Endothelial cell of umbilical vein (primary cell): Measurements from ENCODE around the gene OSGIN1.

Experiments used
- CTCF ChIP-seq, 2 donors: IDR thresholded peaks; 1 replicate in 1 of 2; 2 replicates in 1 of 2; pipeline ENCODE4 v1.5.1; 2011; ENCODE audit warnings: low read length in 2 of 2, mild to moderate bottlenecking in 2 of 2, moderate library complexity in 2 of 2, control low read depth in 1 of 2, inconsistent platforms in 1 of 2, low read depth in 1 of 2; ENCODE audit not compliant: insufficient read depth in 1 of 2; ENCODE audit errors: extremely low read depth in 1 of 2
- EZH2 ChIP-seq: IDR thresholded peaks from 2 replicates; pipeline ENCODE4 v1.6.1; 2012; ENCODE audit warnings: borderline replicate concordance, low read depth, mild to moderate bottlenecking, moderate library complexity, low read length, inconsistent platforms; ENCODE audit not compliant: severe bottlenecking
- JUN ChIP-seq: IDR thresholded peaks from 2 replicates; pipeline ENCODE4 v1.6.1; 2011; ENCODE audit warnings: borderline replicate concordance, low read depth; ENCODE audit not compliant: insufficient read length, insufficient read depth
- POLR2A ChIP-seq: IDR thresholded peaks from 2 replicates; pipeline ENCODE4 v1.6.1; 2012; ENCODE audit warnings: low read depth, mild to moderate bottlenecking, control low read depth, low read length
- POLR2AphosphoS5 ChIP-seq: IDR thresholded peaks from 2 replicates; pipeline ENCODE4 v1.6.1; 2012; ENCODE audit warnings: low read depth, mild to moderate bottlenecking, control low read depth, low read length, moderate library complexity; ENCODE audit not compliant: insufficient read depth

GRCh38 chr16:83958846-83959565 lies 6.0 kb downstream of the OSGIN1 start:
- no peak for TF ChIP-seq CTCF (IDR thresholded peaks at IDR 0.05; ENCODE audit: extremely low read depth in 1 of 2, insufficient read depth in 1 of 2, low read depth in 1 of 2, low read length in 2 of 2)
- TF ChIP-seq POLR2A: no peak
- no peak for TF ChIP-seq POLR2AphosphoS5
- no peak for TF ChIP-seq EZH2
- no peak for TF ChIP-seq JUN
